Cerebellar cortex (tissue), 1 donor: ENCODE results near the gene DSCAML1.

Source experiments
- DNase-seq: peaks from one replicate; pipeline ENCODE4 v3.0.0-alpha.2; 2015; ENCODE audit warnings: low spot score

The DSCAML1 gene

GRCh38 chr11:117832511-117832910, 35.5 kb upstream of the DSCAML1 start:
- no peak for DNase-seq

GRCh38 chr11:117831661-117832415, 34.8 kb upstream of the DSCAML1 start:
- DNase-seq, result no peak

GRCh38 chr11:117830674-117831351, 33.8 kb upstream of the DSCAML1 start:
- no peak for DNase-seq

GRCh38 chr11:117830072-117830471, 33.1 kb upstream of the DSCAML1 start:
- no peak for DNase-seq

- no peak for DNase-seq
These were observed 32.3 kb upstream of the DSCAML1 start for GRCh38 chr11:117829369-117829725.

GRCh38 chr11:117828611-117829368, 31.8 kb upstream of the DSCAML1 start:
- no peak for DNase-seq

GRCh38 chr11:117827521-117828511, 30.8 kb upstream of the DSCAML1 start:
- no peak for DNase-seq

- no peak for DNase-seq
These were observed 29.8 kb upstream of the DSCAML1 start for GRCh38 chr11:117826832-117827231.

GRCh38 chr11:117826190-117826570, 29.2 kb upstream of the DSCAML1 start:
- no peak for DNase-seq

GRCh38 chr11:117825538-117826189, 28.6 kb upstream of the DSCAML1 start:
- no peak for DNase-seq

- DNase-seq, result peak; percentile 46
These were observed 27.8 kb upstream of the DSCAML1 start, which contains the start of gene FXYD2 for GRCh38 chr11:117824571-117825537. Gene FXYD2 (minus strand): TSS chr11:117824744. CDS start chr11:117824678, 66 bp downstream.

GRCh38 chr11:117823946-117824420, 27.0 kb upstream of the DSCAML1 start:
- no peak for DNase-seq

- no peak for DNase-seq
These were observed 26.4 kb upstream of the DSCAML1 start for GRCh38 chr11:117823294-117823945.

GRCh38 chr11:117822074-117823033, 25.3 kb upstream of the DSCAML1 start:
- no peak for DNase-seq

GRCh38 chr11:117821431-117821830, 24.4 kb upstream of the DSCAML1 start:
- no peak for DNase-seq

GRCh38 chr11:117820516-117820915, 23.5 kb upstream of the DSCAML1 start:
- DNase-seq, result no peak

- DNase-seq, result no peak
These were observed 23.1 kb upstream of the DSCAML1 start for GRCh38 chr11:117820071-117820470.
